Fibroblast of skin of abdomen (primary cell): Measurements from ENCODE around the gene IMPDH1.

ENCODE experiments used
- DNase-seq: peaks from one replicate; pipeline ENCODE4 v3.0.0-alpha.2; 2013

Gene IMPDH1

DNA sequence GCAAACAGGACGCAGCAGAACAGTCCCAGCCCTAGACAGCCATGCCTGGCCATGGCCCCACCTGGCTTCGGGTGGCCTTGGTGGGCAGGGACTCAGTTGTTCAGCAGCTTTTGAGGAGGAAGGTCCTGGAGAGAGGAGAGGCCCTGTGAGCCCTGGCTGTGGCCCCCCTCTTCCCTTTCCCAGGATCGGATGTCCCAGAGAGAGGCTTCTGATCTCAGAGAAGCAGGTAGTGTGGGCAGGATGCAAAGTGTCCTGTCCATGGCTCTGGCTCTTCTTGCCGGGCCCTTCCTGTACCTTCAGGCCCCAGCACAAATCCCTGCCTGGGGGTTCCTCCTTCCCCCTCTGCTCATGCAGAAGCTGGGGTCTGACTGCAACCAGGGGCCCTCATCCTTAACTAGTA lies 49.8 kb downstream of the IMPDH1 start:
- no peak for DNase-seq

DNA sequence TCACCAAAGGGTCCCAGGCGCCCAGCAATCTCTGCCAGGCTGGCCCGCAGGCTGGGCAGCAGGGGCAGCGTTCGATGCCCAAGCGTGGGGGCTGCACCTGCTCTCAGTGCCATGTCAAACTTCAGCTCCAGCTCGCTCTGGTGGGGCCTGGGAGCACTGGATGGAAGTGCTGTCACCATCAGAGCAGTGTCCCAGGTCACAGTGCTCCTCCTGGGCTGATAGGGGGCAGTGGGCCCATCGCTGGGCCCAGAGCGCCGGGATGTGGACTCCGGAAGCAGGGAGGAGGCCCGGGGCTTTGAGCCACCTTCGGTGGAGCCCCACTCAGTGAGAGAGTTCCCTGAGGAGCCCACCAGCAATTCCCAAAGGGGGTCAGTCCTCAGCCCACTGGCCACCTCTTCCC lies 50.4 kb downstream of the IMPDH1 start:
- no peak for DNase-seq

DNA sequence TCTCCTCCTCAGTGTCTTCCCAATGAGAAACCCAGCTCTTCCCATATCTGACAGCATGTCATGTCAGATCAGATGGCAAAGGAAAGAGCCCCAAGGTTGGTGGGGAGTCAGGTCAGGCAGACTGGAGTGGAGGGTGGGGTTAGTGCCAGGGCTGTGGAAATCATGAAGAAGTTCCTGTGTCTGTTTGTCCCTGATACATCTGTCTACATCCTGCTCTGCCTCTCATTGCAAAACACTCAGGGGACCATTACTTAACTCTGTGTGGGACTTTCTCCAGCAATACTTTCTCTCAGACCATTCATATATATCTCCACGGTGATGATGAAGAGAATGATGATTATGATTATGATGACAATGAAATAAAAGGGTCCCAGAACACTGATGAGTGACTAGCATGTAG lies 51.5 kb downstream of the IMPDH1 start:
- DNase-seq = no peak

DNA sequence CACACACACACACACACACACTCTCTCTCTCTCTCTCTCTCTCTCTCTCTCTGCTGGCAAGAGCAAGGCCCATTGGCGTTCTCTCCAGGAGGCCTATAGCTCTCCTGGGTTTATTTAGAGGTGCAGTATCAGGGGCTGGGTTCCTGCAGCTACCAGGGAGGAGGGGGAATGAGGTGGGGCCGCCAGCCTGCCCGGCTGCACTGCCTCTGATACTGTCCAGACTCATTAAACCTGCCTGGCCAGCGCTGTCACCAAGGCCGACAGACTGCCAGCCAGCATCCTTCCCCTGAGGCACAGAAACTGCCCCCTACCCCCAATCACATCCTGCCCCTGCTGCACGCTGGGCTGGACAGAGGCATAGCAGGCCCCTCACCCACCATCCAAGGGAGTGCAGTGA lies 52.6 kb downstream of the IMPDH1 start:
- no peak for DNase-seq

DNA sequence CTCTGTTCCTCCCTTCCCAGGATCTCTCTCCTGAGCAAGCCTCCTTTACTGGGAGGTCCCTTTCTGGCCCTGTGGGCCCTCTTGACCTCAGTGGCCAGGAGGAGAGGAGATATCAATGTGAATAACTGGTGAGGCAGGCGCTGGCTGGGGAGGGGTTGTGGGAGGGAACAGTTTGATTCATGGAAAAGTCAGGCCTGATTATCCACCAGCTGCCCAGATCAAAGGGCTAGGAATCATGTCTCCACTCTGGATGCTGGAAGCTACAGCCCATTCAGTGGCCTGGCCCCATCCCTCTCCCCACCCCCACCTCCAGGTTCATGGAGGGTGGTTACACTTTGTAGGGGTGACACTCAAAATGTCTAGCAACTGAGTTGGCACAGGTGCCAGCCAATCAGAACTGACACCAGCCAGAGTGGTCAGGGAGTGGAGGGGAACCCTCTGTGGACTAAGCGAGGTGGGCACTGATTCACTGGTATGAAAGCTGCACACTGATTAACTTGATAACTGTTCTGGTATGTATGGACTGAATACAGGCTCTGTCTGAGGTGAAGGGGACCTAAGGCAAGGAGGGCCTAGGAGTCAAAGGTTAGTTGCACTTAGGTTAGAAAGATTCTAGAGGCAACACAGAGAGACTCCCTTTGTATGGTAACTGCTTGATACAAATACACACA lies 53.1 kb downstream of the IMPDH1 start:
- DNase-seq = no peak

DNA sequence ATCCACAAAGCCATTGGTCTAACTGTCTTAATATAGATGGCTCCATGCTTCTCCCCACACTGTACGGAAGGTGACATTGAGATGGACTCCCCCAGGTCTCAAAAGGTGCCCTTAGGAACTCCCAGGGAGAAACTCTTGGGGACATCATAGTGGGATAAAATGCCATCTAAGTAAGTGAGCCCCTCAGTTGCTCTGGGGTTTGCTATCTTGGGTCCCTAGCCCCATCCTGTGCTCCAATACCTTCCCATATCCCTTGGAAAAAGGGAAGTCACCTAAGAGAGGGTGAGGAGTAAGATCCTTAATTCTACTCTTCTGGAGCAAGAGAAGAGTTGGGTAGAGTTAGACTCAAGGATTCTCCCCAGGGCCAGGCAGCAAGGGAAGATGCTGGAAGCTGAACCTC lies 56.2 kb downstream of the IMPDH1 start:
- DNase-seq = no peak

DNA sequence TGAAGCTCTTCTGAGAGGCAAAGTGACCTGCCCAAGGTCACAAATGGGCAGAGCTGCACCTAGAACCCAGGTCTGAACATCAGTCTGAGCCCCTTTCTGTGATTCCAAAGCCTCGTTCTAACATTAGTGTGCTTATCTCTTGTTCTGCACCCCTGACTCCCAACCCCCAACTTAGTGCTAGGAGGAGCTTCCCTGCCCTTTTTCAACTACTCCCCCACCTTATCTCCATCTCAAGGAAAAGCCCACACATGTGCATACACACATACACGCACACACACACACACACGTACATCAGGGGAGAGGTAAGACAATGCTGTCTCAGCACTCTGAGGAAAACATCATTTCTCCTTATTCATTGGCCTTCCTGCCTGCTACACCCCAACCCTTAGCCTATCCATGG lies 56.6 kb downstream of the IMPDH1 start:
- no peak for DNase-seq

DNA sequence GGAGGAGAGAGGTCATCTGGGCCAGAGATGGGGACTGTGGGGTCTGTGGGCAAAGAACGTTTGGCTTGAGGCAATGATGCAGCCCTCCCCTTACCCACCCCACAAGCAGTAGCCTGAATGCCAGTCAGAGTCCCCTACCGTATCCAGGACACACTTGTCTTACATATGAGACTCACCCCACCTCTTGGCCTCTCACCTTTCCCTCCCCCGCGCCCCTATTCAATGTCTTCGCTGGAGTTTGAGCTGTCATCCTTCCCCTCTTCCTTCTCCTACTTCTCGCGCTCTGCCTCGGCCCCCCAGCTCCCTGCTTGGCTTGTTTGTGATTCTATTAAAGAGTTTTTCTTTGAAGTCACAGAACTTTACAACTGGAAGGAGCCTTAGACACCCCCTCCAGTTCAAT lies 57.1 kb downstream of the IMPDH1 start:
- DNase-seq = no peak

DNA sequence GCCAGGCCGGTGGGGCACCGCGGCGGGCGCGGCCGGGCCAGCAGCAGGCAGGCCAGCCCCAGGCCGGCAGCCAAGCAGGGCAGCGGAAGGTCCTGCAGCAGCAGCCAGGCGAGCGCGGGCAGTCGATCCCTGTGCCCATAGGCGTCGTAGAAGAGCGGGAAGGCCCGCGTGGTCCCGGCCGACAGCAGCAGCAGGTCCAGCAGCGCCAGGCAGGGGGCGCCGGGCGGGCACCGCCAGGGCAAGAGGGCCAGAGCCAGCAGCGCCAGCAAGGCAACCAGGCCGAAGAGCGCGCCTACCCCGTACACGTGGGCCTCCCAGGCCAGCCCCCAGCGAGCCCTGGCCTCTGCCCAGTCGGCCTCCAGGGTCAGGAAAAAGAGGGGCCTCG lies 57.6 kb downstream of the IMPDH1 start:
- peak; percentile 14 for DNase-seq

DNA sequence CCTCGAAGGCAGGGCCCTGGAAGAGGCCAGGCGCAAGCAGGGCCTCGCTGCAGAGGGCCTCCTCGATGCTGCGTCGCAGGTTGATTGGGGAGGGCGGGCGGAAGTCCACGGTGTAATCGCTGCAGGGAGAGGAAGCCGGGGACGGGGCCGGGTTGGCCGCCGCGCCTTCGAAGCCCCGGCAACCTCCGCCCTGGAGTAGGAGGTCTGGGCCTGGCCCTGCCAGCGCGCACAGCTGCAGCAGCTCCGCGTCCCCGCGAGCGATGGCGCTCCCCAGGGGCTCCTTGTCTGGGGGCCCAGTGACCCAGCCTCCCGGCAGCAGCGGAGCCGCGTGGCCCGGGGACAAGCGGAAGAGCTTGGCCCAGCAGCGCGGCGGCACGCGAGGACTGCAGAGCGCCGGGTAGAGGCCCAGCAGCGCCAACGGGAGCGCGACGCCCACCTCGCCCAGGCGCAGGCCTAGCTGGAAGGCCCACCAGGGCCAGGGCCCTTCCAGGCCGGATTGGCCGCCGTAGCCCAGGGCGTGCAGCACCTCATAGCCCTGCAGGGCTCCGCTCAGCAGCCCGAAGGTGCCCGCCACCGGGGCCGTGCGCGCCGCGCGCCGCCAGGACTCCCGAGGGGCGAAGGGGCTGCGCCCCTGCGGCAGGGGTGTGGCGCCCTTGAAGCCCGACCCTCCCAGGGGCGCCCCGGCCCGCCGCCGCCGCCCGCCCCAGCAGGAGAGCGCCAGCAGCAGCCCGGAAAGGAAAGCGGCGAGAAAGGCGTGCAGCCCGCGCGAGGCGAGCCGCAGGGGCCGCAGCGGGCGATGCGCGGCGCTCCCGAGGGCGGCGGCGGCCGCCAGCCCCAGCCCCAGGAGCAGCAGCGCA lies 58.3 kb downstream of the IMPDH1 start:
- DNase-seq = no peak

DNA sequence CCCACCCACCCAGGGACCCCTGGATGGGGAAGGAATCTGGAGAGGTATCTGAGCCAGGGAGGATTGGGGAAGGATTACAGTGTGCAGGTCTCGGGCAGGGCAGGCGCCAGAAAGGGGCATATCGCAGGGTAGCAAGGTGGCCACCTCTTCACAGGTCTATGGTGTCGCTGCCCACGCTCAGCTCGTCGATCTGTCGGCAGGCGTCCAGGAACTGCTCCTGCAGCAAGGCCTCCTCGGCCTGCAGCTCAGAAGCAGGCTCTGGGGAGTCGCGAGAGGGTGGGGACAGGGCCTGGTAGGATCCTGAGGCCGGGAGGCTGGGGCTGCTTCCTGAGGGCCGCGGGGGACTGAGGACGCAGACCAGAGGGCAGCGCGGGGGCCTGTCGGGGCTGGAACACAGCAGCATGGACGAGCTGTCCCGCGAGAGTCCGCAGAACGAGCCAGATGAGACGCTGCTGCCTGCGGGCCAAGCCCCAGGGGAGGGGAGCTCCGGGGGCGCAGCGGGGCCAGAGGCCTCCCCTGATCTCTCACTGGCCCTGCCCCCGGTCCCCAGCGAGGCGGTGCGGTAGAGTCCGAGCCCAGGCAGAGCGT lies 59.0 kb downstream of the IMPDH1 start:
- DNase-seq = no peak

DNA sequence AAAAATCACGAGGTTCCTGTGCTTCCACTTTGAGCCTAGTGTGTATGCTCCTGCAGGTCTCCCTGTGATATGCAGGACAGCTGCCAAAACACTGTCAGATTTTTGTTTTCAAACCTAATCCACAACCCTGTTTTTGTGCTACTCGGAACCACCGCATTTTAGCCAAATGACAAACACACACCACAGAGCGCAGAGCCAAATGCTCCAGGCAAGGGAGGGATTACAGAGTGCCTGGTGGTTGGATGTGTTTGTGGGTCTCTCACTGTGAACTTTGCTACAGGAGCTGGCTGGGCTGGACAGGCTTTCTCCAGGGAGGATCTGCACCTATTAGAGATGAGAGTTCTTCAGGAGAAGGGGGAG lies 60.3 kb downstream of the IMPDH1 start:
- no peak for DNase-seq

DNA sequence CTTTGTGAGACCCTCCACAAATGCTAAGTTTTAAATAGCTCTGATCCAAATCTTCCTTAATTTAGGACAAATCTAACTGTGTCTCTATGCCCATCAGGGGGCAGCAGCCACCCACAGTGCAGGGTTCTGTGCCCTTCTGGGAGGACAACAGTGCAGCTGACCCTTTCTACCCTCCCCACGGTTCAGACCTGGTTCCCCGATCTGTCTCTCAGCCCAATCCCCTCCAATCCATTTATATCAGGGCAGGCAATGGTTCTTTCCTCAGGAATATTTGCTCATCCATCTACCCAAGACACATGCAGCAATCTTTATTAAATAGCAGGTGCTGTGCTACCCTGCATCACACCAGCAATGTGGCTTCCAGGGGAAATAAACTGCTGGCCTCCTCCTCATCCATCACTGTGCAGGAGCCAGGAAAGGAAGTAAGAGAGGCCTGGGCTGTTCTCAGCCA lies 62.1 kb downstream of the IMPDH1 start:
- DNase-seq = peak; percentile 45

DNA sequence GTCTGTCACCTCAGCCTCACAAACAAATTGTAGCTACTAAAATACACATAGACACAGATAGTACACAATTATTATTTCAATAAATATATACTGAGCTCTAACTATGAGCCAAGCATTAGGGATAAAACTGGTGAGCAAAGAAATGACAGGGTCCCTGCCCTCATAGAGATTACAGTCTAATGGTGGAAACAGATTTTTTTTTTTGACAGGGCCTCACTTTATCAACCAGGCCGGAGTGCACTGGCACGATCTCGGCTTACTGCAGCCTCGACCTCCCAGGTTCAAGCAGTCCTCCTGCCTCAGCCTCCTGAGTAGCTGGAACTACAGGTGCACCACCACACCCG lies 65.4 kb downstream of the IMPDH1 start:
- DNase-seq = no peak

DNA sequence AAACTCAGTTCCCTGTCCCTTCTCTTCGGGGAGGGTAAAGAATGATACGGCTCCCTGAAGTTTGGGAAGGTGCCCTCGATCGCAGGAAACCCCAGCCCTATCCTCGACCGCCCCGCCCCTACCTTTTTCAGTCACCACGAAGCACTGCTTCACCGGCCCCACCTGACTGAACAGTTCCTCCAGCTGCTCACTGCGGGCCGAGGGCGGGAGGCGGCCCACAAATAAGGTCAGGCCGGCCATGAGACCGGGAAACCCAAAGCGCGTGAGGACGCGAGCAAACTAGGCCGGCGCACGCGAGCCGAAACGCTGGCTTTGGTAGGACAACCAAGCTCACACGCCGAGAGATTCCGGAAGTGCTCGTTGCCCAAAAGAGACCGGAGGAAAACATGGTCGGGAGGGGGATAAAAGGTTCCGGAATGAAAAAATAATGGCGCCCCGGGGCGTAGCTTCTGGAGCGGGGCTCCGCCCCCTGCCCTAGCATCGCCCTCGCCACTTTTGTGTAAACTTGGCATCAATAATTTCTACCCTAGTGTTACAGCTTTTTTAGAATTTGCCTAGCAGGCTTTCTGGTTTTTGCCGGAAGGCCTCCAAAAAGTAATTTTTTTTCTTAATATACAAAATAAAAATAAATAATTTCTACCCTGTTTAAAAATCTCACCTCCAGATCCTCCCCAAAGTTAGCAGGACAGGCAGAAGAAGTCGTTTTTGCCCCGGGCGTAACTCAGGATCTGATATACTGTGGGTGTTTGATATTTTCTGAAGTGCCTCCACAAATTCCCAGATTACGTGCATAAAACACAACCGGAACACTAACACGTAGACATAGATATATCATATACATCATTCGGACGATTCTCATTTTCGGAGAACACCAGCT lies 66.0 kb downstream of the IMPDH1 start, which contains the start of gene RBM28:
Gene RBM28 (minus strand): TSS at position 355 of the 877 bp plus-strand sequence. CDS start 115 bp downstream, at position 240.
- DNase-seq = peak; percentile 93
